Thyroid gland (tissue), 4 donors: ENCODE results near the gene GAS6. TPM values are rescaled to one million over a fixed set of nuclear protein-coding genes. Genes with fewer than 3 reads are reported as not detected.

ENCODE experiments used
- DNase-seq, 2 donors: peaks; one replicate each; pipeline ENCODE4 v3.0.0-alpha.2; 2019
- H3K27ac ChIP-seq, 3 donors: fragments of 200-600 bp; sonication (generic); 1 replicate in 2 of 3; 2 replicates in 1 of 3; pipeline ENCODE4 v1.5.1; 2016 to 2019; ENCODE audit warnings: mild to moderate bottlenecking in 1 of 3, moderate library complexity in 1 of 3
- H3K27me3 ChIP-seq: fragments of 200-600 bp; sonication (generic); one replicate; pipeline ENCODE4 v1.5.1; 2019
- H3K36me3 ChIP-seq, 2 donors: fragments of 200-600 bp; sonication (generic); one replicate each; pipeline ENCODE4 v1.5.1; 2016 to 2019
- H3K4me1 ChIP-seq, 2 donors: fragments of 200-600 bp; sonication (generic); one replicate each; pipeline ENCODE4 v1.5.1; 2017 to 2019
- H3K4me3 ChIP-seq, 3 donors: fragments of 200-600 bp; sonication (generic); replicated peaks in 1 of 3; 1 replicate in 2 of 3; 2 replicates in 1 of 3; pipeline ENCODE4 v1.5.1; 2016; ENCODE audit warnings: mild to moderate bottlenecking in 1 of 3
- H3K9me3 ChIP-seq: fragments of 200-600 bp; sonication (generic); one replicate; pipeline ENCODE4 v1.5.1; 2017
- POLR2A ChIP-seq, 2 donors: fragments of 450-650 bp; IDR thresholded peaks; one replicate each; pipeline ENCODE4 v1.6.1; 2017; ENCODE audit warnings: antibody characterized with exemption in 2 of 2, mild to moderate bottlenecking in 2 of 2, moderate library complexity in 1 of 2
- WGBS, 2 donors: methylation state at CpG; one replicate each; pipeline ENCODE4 v1.1.5; 2017; 5-methylcytosine and 5-hydroxymethylcytosine counted together
- intact Hi-C: fragments of 100-400 bp; cut with DNase I; formaldehyde crosslinking; loops from one replicate; pipeline ENCODE4 v1.15.1; 2023
- total RNA-seq, 4 donors: library from RNA; depleted of rRNA; stranded (reverse); fragments of >200 nt; gene quantifications; one replicate each; pipeline ENCODE4 v1.2.3, GENCODE V29; 2016
- TF ChIP-seq, protein P1 (sequence below), 6 experiments: fragments of 200-600 bp in 3 of 6; fragments of 450-650 bp in 3 of 6; sonication (generic) in 3 of 6; IDR thresholded peaks; one replicate each; pipeline ENCODE4 v1.5.1; 2016 to 2019; ENCODE audit warnings: antibody characterized with exemption in 6 of 6, mild to moderate bottlenecking in 2 of 6, inconsistent platforms in 1 of 6, moderate library complexity in 1 of 6

Gene GAS6
- total RNA-seq, 4 donors from 2014 or later: 145 to 197 (median 173) TPM

DNA sequence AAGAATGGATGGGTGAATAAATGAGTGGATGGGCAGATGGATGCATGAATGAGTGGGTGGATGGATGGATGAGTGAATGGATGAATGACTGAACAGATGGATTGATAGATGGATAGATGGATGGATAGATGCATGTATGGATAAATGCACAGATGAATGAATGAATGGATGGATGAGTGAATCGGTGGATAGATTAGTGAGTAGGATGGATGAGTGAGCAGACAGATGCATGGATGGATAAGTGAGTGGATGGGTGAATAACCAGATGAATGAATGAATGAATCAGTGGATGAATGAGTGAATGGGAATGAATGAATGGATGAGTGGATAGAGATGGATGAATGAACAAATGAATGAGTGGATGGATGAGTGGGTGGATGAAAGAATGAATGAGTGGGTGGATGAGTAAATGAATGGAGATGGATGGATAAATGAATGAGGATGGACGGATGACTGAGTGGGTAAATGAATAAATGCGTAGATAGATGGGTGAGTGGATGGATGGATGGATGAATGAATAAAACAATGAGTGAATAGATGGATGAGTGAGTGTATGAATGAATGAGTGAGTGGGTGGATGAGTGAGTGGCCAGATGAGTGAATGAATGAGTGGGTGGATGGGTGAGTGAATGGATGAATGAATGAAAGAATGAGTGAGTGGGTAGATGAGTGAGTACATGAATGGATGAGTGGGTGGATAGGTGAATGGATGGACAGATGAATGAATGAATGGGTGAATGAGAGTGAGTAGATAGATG, 13.0 kb downstream of the GAS6 start:
- Histone ChIP-seq H3K9me3 (no peaks in the 10 kb centered on the region), H3K27ac (no peak overlapping the region), H3K27me3 (no peaks in the 10 kb centered on the region), H3K4me3 (no peak overlapping the region), H3K4me1 (peaks cover 27 to 43% of the 10 kb centered on the region in 2 donors), H3K36me3 (no peaks in the 10 kb centered on the region)
- TF ChIP-seq, protein P1, sequence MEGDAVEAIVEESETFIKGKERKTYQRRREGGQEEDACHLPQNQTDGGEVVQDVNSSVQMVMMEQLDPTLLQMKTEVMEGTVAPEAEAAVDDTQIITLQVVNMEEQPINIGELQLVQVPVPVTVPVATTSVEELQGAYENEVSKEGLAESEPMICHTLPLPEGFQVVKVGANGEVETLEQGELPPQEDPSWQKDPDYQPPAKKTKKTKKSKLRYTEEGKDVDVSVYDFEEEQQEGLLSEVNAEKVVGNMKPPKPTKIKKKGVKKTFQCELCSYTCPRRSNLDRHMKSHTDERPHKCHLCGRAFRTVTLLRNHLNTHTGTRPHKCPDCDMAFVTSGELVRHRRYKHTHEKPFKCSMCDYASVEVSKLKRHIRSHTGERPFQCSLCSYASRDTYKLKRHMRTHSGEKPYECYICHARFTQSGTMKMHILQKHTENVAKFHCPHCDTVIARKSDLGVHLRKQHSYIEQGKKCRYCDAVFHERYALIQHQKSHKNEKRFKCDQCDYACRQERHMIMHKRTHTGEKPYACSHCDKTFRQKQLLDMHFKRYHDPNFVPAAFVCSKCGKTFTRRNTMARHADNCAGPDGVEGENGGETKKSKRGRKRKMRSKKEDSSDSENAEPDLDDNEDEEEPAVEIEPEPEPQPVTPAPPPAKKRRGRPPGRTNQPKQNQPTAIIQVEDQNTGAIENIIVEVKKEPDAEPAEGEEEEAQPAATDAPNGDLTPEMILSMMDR (IDR thresholded peaks at IDR 0.05): no peak
- no peak for TF ChIP-seq POLR2A (IDR thresholded peaks at IDR 0.05)
- no peak for DNase-seq
- WGBS, 2 donors: 96 to 98% methylated on average over 3 of the region's 3 CpGs
- intact Hi-C loops: no loop called here

DNA sequence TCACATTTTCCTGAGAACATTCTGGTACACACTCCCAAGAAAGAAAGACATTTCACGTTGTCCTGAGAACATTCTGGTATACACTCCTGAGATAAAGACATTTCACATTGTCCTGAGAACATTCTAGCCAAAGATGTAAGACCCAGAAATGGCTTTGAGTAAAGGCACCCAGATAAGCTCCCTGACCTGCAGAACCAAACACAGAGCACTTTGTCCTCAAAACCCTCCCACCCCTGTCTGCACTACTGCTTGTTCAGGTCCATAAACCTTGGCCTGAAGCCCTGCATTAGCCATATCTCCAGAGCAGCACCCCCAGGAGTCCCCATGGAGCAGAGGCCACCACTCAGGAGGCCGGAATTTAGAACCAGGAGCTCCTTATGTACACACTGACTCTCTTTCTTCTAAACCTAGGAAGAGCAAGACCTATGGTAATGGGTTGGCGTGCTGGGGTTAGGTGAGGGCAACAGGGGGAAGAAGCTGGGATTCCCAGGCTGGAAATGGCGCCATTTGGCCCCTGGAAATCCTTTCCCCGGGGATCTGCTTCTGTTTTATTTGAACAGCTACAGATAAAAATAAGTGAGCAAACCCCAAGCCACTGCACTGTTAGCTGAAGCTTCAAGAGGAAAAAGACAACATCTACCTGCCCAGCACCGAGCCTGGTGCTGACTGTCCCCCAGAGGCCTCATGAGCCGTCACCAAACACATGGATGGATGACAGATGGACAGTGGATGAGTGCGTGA, 13.7 kb downstream of the GAS6 start:
- H3K27me3 ChIP-seq: no peaks in the 10 kb centered on the region
- peaks cover 27 to 35% of the 10 kb centered on the region in 2 donors for H3K4me1 ChIP-seq
- H3K9me3 ChIP-seq: no peaks in the 10 kb centered on the region
- no peak for DNase-seq
- H3K4me3 ChIP-seq: no peak overlapping the region
- H3K27ac ChIP-seq: no peak overlapping the region
- 95 to 96% methylated on average over 8 of the region's 8 CpGs for WGBS, 2 donors
- no peaks in the 10 kb centered on the region for H3K36me3 ChIP-seq
- no peak for TF ChIP-seq POLR2A (IDR thresholded peaks at IDR 0.05)
- TF ChIP-seq, protein P1 (IDR thresholded peaks at IDR 0.05): no peak
- intact Hi-C loops: no loop called here

DNA sequence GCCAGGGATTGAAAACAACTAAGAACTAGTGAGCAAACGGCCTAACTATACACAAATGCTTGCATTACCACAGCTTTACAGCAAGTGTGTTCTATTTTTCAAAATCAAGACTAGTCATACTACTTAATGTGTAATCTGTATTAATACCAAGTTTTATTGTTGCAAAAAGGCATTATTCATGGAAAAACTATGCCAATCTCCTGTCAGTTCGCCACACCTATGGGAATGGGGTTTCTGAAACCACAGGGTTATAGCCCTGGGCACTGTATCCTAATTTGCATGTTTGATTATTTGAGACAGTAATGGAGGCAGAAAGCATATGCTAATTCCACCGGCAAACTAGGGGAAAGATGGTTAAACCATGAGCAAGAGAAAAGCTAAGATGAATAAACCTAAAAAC, 14.3 kb downstream of the GAS6 start:
- no peaks in the 10 kb centered on the region for H3K27me3 ChIP-seq
- no peak for DNase-seq
- TF ChIP-seq POLR2A (IDR thresholded peaks at IDR 0.05): no peak
- TF ChIP-seq, protein P1 (IDR thresholded peaks at IDR 0.05): no peak
- no peak overlapping the region for H3K4me3 ChIP-seq
- no peaks in the 10 kb centered on the region for H3K9me3 ChIP-seq
- no peaks in the 10 kb centered on the region for H3K36me3 ChIP-seq
- WGBS, 2 donors: 94 to 96% methylated on average over 3 of the region's 3 CpGs
- H3K27ac ChIP-seq: no peak overlapping the region
- intact Hi-C loops: no loop called here
- peaks cover 24 to 34% of the 10 kb centered on the region in 2 donors for H3K4me1 ChIP-seq

DNA sequence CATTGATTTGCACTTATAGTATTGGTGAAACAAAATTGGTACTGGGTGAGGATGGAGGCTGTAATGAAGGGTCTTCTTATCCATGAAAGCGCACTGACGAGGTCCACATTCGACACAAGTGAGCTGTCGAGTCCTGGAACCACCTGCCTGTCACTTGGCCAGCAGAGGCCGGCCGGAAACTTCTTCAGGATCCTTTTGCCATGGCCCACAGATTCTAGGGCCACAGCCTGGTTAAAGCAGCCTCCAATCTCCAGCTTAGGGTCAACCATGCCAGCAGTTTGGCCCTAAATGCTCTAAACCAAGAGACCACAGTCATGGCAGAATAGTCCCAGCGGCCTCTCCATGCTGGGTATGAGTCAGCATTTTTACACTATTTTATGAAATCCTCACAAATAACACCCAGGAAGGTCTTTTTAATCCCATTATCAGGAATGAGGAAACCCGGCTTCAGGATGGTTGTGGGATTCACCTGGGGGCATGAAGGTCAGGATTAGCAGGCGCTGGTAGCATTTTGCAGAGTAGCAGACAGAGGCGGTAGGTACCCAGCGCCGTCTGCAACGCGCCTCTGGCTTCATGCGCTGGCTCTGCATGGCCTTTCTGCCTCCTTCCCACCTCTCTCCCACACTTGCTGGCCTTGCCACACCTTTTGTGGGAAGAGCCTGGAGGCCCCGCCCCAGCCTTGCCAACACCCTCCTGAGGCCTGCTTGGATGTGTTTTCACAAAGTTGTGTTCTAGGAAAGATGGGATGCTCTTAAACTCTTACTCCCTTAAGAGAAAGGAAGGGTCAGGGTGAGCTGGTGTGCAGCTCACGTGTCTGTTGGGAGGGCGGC, 15.2 kb downstream of the GAS6 start:
- no peak for TF ChIP-seq POLR2A (IDR thresholded peaks at IDR 0.05)
- TF ChIP-seq, protein P1 (IDR thresholded peaks at IDR 0.05): no peak
- 92 to 93% methylated on average over 17 of the region's 18 CpGs for WGBS, 2 donors
- Histone ChIP-seq H3K27ac (no peak overlapping the region), H3K4me1 (peaks cover 18 to 25% of the 10 kb centered on the region in 2 donors), H3K36me3 (no peaks in the 10 kb centered on the region), H3K4me3 (no peak overlapping the region), H3K27me3 (no peaks in the 10 kb centered on the region), H3K9me3 (no peaks in the 10 kb centered on the region)
- no peak for DNase-seq
- intact Hi-C loops: no loop called here
